GM19455 (cell line): ENCODE measurements around the gene ADCY7.
A peak's percentile ranks its signal among the peaks of the same experiment; 100 is the strongest.

Experiments
- ATAC-seq: cut with Tn5 transposase; IDR thresholded peaks from one replicate; pipeline ENCODE4 v1.9.1; 2021; ENCODE audit not compliant: unreplicated experiment

Gene ADCY7

GRCh38 chr16:50265716-50266336 lies 525 bp upstream of the ADCY7 start:
- ATAC-seq = no peak

- ATAC-seq = no peak
These were observed 840 bp downstream of the ADCY7 start for GRCh38 chr16:50267151-50267631.

- ATAC-seq = no peak
These were observed 1.3 kb downstream of the ADCY7 start for GRCh38 chr16:50267651-50268050.

- no peak for ATAC-seq
These were observed 2.0 kb downstream of the ADCY7 start for GRCh38 chr16:50268352-50268751.

- no peak for ATAC-seq
These were observed 2.8 kb downstream of the ADCY7 start for GRCh38 chr16:50269061-50269705.

- ATAC-seq = no peak
These were observed 3.6 kb downstream of the ADCY7 start for GRCh38 chr16:50269769-50270509.

- no peak for ATAC-seq
These were observed 4.3 kb downstream of the ADCY7 start for GRCh38 chr16:50270510-50271147.

- no peak for ATAC-seq
These were observed 5.0 kb downstream of the ADCY7 start for GRCh38 chr16:50271148-50272041.

- ATAC-seq = no peak
These were observed 5.8 kb downstream of the ADCY7 start for GRCh38 chr16:50272111-50272571.

GRCh38 chr16:50272687-50273381 lies 6.5 kb downstream of the ADCY7 start:
- no peak for ATAC-seq

GRCh38 chr16:50273382-50273690 lies 7.0 kb downstream of the ADCY7 start:
- ATAC-seq = no peak

GRCh38 chr16:50273888-50274325 lies 7.6 kb downstream of the ADCY7 start:
- peak; percentile 65 for ATAC-seq

- ATAC-seq = peak; percentile 52
These were observed 8.2 kb downstream of the ADCY7 start for GRCh38 chr16:50274326-50275097.

- no peak for ATAC-seq
These were observed 8.7 kb downstream of the ADCY7 start for GRCh38 chr16:50275098-50275415.

GRCh38 chr16:50275428-50276325 lies 9.3 kb downstream of the ADCY7 start:
- ATAC-seq = no peak

- no peak for ATAC-seq
These were observed 9.9 kb downstream of the ADCY7 start for GRCh38 chr16:50276326-50276640.

- ATAC-seq = no peak
These were observed 10.6 kb downstream of the ADCY7 start for GRCh38 chr16:50276801-50277555.

- no peak for ATAC-seq
These were observed 11.9 kb downstream of the ADCY7 start for GRCh38 chr16:50278251-50278650.
